Measurements from ENCODE around the gene PRM2.

PRM2 gene, protein sequence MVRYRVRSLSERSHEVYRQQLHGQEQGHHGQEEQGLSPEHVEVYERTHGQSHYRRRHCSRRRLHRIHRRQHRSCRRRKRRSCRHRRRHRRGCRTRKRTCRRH

GRCh38 chr16:11276143-11276895 lies at the start of gene PRM2:
TSS of gene PRM2 (minus strand) at chr16:11276480. CDS start at chr16:11276370, 110 bp downstream.
- in situ Hi-C loops (cut with HindIII; ENCODE audit: low sequenced_read_pairs): no loop called here

GRCh38 chr16:11325404-11326083 lies 49.3 kb upstream of the PRM2 start:
- in situ Hi-C loops (cut with HindIII; ENCODE audit: low sequenced_read_pairs): no loop called here

- in situ Hi-C loops (cut with HindIII; ENCODE audit: low sequenced_read_pairs): no loop called here
Measured at GRCh38 chr16:11323551-11324336, 47.5 kb upstream of the PRM2 start.

DNA sequence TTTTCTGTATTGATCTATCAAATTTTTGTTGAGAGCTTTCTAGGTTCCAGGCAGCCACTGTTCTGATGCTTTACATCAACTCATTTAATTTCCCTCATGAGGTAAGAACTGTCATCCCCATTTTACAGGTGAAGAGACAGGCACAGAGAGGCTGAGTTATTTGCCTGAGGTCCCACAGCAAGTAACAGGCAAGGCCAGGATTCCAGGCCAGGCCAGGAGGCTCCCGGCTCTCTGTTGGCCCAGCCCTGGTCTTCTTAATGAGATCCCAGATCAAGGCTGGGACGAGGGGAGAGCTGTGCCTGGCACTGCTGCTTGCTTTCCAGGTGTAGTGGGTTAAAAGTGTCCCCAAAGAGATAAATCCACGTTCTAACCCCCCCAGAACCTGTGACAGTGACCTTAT lies 46.5 kb upstream of the PRM2 start:
- in situ Hi-C loops (cut with HindIII; ENCODE audit: low sequenced_read_pairs): no loop called here

GRCh38 chr16:11321662-11322061 lies 45.4 kb upstream of the PRM2 start:
- in situ Hi-C loops (cut with HindIII; ENCODE audit: low sequenced_read_pairs): no loop called here

GRCh38 chr16:11320170-11320569 lies 43.9 kb upstream of the PRM2 start:
- in situ Hi-C loops (cut with HindIII; ENCODE audit: low sequenced_read_pairs): no loop called here

DNA sequence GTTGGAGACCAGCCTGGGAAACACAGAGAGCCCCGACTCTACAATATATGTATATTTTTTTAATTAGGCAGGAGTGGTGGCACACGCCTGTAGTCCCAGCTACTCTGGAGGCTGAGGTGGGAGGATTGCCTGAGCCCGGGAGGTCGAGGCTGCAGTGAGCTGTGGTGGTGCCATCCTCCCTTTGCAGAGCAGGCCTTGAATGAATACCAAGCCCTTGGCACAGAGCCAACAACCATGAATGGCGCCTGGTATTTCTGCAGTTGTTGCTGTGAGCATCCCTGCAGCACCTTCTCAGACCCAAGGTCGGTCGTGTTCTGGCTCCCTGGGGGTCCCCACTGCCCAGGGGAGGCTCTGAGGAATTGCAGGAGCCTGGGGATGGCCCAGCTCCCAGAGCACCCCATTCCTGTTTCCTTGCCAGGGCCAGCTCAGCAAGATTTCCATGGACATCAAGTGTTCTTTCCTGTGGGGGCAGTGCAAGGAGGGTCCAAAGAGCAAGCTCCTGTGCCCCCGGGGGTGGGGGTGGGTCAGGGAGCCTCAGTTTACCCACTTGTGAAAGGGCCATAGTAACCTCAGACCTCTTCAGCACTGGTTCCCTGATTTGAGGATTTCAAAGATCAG lies 43.4 kb upstream of the PRM2 start:
- in situ Hi-C loops (cut with HindIII; ENCODE audit: low sequenced_read_pairs): no loop called here

GRCh38 chr16:11318817-11319216 lies 42.5 kb upstream of the PRM2 start:
- in situ Hi-C loops (cut with HindIII; ENCODE audit: low sequenced_read_pairs): no loop called here

- in situ Hi-C loops (cut with HindIII; ENCODE audit: low sequenced_read_pairs): no loop called here
Measured at GRCh38 chr16:11316331-11317015, 40.2 kb upstream of the PRM2 start.

- in situ Hi-C loops (cut with HindIII; ENCODE audit: low sequenced_read_pairs): no loop called here
Measured at GRCh38 chr16:11315510-11315909, 39.2 kb upstream of the PRM2 start.

DNA sequence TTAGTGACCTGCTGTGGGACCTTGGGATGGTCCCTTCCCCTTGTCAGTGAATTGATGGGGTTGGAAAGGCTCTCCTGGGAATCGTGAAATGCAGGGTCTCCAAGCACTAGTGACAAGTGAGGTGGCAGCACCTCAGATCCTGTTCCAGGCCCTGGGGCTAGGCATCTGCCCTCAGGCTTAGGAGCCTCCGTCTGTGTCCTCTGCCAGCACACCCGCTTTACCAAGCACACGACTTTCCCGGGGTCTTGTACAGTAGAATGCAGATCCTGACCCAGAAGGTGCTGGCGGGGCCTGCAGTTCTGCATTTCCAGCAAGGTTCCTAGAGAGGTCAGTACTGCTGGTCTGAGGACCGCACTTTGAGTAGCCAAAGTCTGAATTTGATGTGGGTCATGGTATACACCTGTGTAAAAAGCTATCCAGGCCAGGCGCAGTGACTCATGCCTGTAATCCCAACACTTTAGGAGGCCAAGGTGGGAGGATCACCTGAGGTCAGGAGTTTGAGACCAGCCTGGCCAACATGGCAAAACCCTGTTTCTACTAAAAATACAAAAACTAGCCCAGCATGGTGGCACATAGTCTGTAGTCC lies 38.1 kb upstream of the PRM2 start:
- in situ Hi-C loops (cut with HindIII; ENCODE audit: low sequenced_read_pairs): no loop called here

GRCh38 chr16:11313493-11314308 lies 37.4 kb upstream of the PRM2 start:
- in situ Hi-C loops (cut with HindIII; ENCODE audit: low sequenced_read_pairs): no loop called here

DNA sequence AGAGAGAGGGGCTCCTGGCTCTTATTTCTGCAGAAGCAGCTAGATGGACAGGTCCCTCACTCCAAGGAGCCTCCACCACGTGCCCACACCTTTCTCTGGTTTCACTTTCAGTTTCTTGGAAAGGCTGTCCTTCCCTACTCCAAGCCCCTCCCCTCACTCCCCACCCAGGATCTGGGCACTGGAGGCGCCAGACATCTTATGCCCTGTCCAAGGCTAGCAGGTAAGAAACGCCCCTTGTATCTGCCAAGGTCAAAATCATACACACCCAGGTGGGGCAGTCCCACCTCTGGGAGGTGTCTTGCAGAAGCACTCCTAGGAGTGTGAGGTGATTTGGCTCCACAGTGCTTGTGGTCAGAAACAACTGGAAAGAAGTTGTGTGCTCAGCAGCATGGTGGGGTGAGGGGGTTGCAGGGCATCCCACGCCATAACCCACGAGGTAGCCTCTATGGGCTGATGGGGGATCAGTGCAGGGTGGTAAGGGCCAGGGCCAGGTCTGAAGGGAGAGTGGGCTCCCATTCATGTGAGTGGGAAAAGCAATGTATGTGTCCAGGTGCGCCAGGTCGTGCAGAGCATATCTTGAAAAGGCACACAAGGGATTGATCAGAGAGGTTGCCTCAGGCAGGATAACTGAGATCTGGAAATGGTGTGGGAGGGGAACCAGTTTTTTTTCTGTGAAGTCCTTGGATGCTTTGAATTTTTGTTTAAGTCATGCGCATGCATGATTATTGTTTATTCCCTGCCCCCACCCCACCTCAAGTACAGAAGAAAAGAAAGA lies 36.6 kb upstream of the PRM2 start:
- in situ Hi-C loops (cut with HindIII; ENCODE audit: low sequenced_read_pairs): no loop called here

GRCh38 chr16:11310997-11311561 lies 34.8 kb upstream of the PRM2 start:
- in situ Hi-C loops (cut with HindIII; ENCODE audit: low sequenced_read_pairs): no loop called here

DNA sequence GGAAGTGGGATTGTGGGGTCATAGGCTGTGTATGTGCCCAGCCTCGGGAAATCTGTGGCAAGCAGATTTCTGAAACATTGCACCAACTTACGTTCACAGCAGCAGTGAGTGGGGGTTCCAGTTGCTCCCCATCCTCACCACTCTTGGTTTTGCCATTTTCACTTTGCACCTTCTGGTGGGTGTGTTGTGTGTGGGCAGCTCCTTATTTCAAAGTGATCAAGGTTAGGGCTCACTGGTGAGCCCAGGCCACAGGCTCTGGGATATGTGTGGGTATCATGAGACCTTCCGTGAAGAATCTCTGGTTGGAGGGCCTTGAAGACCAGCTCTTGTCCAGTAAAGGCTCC lies 34.3 kb upstream of the PRM2 start:
- in situ Hi-C loops (cut with HindIII; ENCODE audit: low sequenced_read_pairs): no loop called here

- in situ Hi-C loops (cut with HindIII; ENCODE audit: low sequenced_read_pairs): no loop called here
Measured at GRCh38 chr16:11309895-11310633, 33.8 kb upstream of the PRM2 start.

- in situ Hi-C loops (cut with HindIII; ENCODE audit: low sequenced_read_pairs): no loop called here
Measured at GRCh38 chr16:11308493-11309283, 32.4 kb upstream of the PRM2 start.

Measured in DLD1 (cell line).